Measurements from ENCODE around the gene XPNPEP1.

Gene XPNPEP1

GRCh38 chr10:109852475-109853037, 70.8 kb downstream of the XPNPEP1 start:
- H3K14ac ChIP-seq (ENCODE audit: low read length), result no peak overlapping the region
- H3K4ac ChIP-seq (ENCODE audit: low read length), result no peak overlapping the region
- no peak overlapping the region for H2BK15ac ChIP-seq (ENCODE audit: low read length)
- H3K27ac ChIP-seq (replicated peaks; ENCODE audit: low read length), result no peak overlapping the region
- H3K36me3 ChIP-seq (replicated peaks in 1 of 2; ENCODE audit: control insufficient read depth in 2 of 2, insufficient read depth in 2 of 2, low read length in 2 of 2), result no peaks in the 10 kb centered on the region
- H3K9ac ChIP-seq (ENCODE audit: low read depth, low read length, poor library complexity), result no peak overlapping the region
- H3K23ac ChIP-seq (ENCODE audit: low read depth, low read length, poor library complexity), result no peak overlapping the region
- H3K9me3 ChIP-seq (replicated peaks in 1 of 2; ENCODE audit: control insufficient read depth in 2 of 2, insufficient read depth in 1 of 2, low read depth in 1 of 2, low read length in 2 of 2), result no peaks in the 10 kb centered on the region
- no peak overlapping the region for H4K91ac ChIP-seq (ENCODE audit: low read depth, low read length, poor library complexity)
- DNase-seq (ENCODE audit: low spot score), result peak; percentile 79
- no peak overlapping the region for H2BK5ac ChIP-seq (ENCODE audit: low read length)
- H2AFZ ChIP-seq (ENCODE audit: low read length), result peak overlapping the region; percentile 32
- H2BK120ac ChIP-seq (ENCODE audit: low read depth, low read length), result no peak overlapping the region
- no peak overlapping the region for H3K4me3 ChIP-seq (ENCODE audit: low read length in 2 of 2)
- H3K27me3 ChIP-seq (ENCODE audit: control insufficient read depth in 3 of 3, insufficient read depth in 3 of 3, low read depth in 1 of 3, low read length in 3 of 3), result no peaks in the 10 kb centered on the region
- no peaks in the 10 kb centered on the region for H3K79me1 ChIP-seq (ENCODE audit: low read depth, low read length)
- H3K4me1 ChIP-seq (ENCODE audit: control insufficient read depth in 2 of 2, insufficient read depth in 1 of 2, low read depth in 1 of 2, low read length in 2 of 2), result no peaks in the 10 kb centered on the region
- H4K8ac ChIP-seq (ENCODE audit: low read depth, low read length), result no peak overlapping the region
- H3K18ac ChIP-seq (ENCODE audit: low read length), result no peak overlapping the region
- H2AK5ac ChIP-seq (ENCODE audit: low read depth, low read length), result no peak overlapping the region
- H3K4me2 ChIP-seq (ENCODE audit: insufficient read depth, low read length, poor library complexity, severe bottlenecking), result no peak overlapping the region
- H2BK12ac ChIP-seq (ENCODE audit: low read length), result no peak overlapping the region
- WGBS, 2 donors (ENCODE audit: extremely low coverage in 2 of 2, insufficient read length in 2 of 2, insufficient replicate concordance in 1 of 2), result no CpG with 5 or more reads among the region's 13 CpGs

GRCh38 chr10:109851616-109852474, 71.5 kb downstream of the XPNPEP1 start:
- Histone ChIP-seq H3K36me3 (replicated peaks in 1 of 2; ENCODE audit: control insufficient read depth in 2 of 2, insufficient read depth in 2 of 2, low read length in 2 of 2) (no peaks in the 10 kb centered on the region), H3K4me1 (ENCODE audit: control insufficient read depth in 2 of 2, insufficient read depth in 1 of 2, low read depth in 1 of 2, low read length in 2 of 2) (peaks cover 0 to 2% of the 10 kb centered on the region in 2 donors), H3K9me3 (replicated peaks in 1 of 2; ENCODE audit: control insufficient read depth in 2 of 2, insufficient read depth in 1 of 2, low read depth in 1 of 2, low read length in 2 of 2) (no peaks in the 10 kb centered on the region), H3K18ac (ENCODE audit: low read length) (no peak overlapping the region), H3K4me2 (ENCODE audit: insufficient read depth, low read length, poor library complexity, severe bottlenecking) (no peak overlapping the region), H2BK120ac (ENCODE audit: low read depth, low read length) (no peak overlapping the region), H3K27ac (replicated peaks; ENCODE audit: low read length) (no peak overlapping the region), H3K79me1 (ENCODE audit: low read depth, low read length) (no peaks in the 10 kb centered on the region), H3K4ac (ENCODE audit: low read length) (no peak overlapping the region), H2AK5ac (ENCODE audit: low read depth, low read length) (no peak overlapping the region), H4K8ac (ENCODE audit: low read depth, low read length) (no peak overlapping the region), H2BK5ac (ENCODE audit: low read length) (no peak overlapping the region), H3K27me3 (ENCODE audit: control insufficient read depth in 3 of 3, insufficient read depth in 3 of 3, low read depth in 1 of 3, low read length in 3 of 3) (peaks cover 0 to 3% (median 0%) of the 10 kb centered on the region in 3 experiments), H2BK15ac (ENCODE audit: low read length) (no peak overlapping the region), H3K9ac (ENCODE audit: low read depth, low read length, poor library complexity) (no peak overlapping the region), H3K23ac (ENCODE audit: low read depth, low read length, poor library complexity) (no peak overlapping the region), H4K91ac (ENCODE audit: low read depth, low read length, poor library complexity) (no peak overlapping the region), H3K4me3 (ENCODE audit: low read length in 2 of 2) (no peak overlapping the region), H2AFZ (ENCODE audit: low read length) (no peak overlapping the region), H2BK12ac (ENCODE audit: low read length) (no peak overlapping the region), H3K14ac (ENCODE audit: low read length) (no peak overlapping the region)
- DNase-seq (ENCODE audit: low spot score), result no peak
- no CpG with 5 or more reads among the region's 10 CpGs for WGBS, 2 donors (ENCODE audit: extremely low coverage in 2 of 2, insufficient read length in 2 of 2, insufficient replicate concordance in 1 of 2)

GRCh38 chr10:109846832-109847231, 76.5 kb downstream of the XPNPEP1 start:
- Histone ChIP-seq H3K9ac (ENCODE audit: low read depth, low read length, poor library complexity) (no peak overlapping the region), H2AK5ac (ENCODE audit: low read depth, low read length) (no peak overlapping the region), H2BK15ac (ENCODE audit: low read length) (no peak overlapping the region), H4K8ac (ENCODE audit: low read depth, low read length) (no peak overlapping the region), H3K27ac (replicated peaks; ENCODE audit: low read length) (no peak overlapping the region), H3K4me1 (ENCODE audit: control insufficient read depth in 2 of 2, insufficient read depth in 1 of 2, low read depth in 1 of 2, low read length in 2 of 2) (peaks cover 0 to 5% of the 10 kb centered on the region in 2 donors), H2AFZ (ENCODE audit: low read length) (no peak overlapping the region), H3K9me3 (replicated peaks in 1 of 2; ENCODE audit: control insufficient read depth in 2 of 2, insufficient read depth in 1 of 2, low read depth in 1 of 2, low read length in 2 of 2) (no peaks in the 10 kb centered on the region), H3K4me2 (ENCODE audit: insufficient read depth, low read length, poor library complexity, severe bottlenecking) (no peak overlapping the region), H2BK120ac (ENCODE audit: low read depth, low read length) (peak overlapping the region; percentile 30), H3K23ac (ENCODE audit: low read depth, low read length, poor library complexity) (no peak overlapping the region), H2BK5ac (ENCODE audit: low read length) (no peak overlapping the region), H3K4me3 (ENCODE audit: low read length in 2 of 2) (no peak overlapping the region), H3K14ac (ENCODE audit: low read length) (no peak overlapping the region), H3K36me3 (replicated peaks in 1 of 2; ENCODE audit: control insufficient read depth in 2 of 2, insufficient read depth in 2 of 2, low read length in 2 of 2) (no peaks in the 10 kb centered on the region), H3K79me1 (ENCODE audit: low read depth, low read length) (no peaks in the 10 kb centered on the region), H4K91ac (ENCODE audit: low read depth, low read length, poor library complexity) (no peak overlapping the region), H3K18ac (ENCODE audit: low read length) (no peak overlapping the region), H3K4ac (ENCODE audit: low read length) (no peak overlapping the region), H3K27me3 (ENCODE audit: control insufficient read depth in 3 of 3, insufficient read depth in 3 of 3, low read depth in 1 of 3, low read length in 3 of 3) (peaks cover 0 to 17% (median 0%) of the 10 kb centered on the region in 3 experiments), H2BK12ac (ENCODE audit: low read length) (no peak overlapping the region)
- WGBS, 2 donors (ENCODE audit: extremely low coverage in 2 of 2, insufficient read length in 2 of 2, insufficient replicate concordance in 1 of 2), result no CpG with 5 or more reads among the region's 3 CpGs
- DNase-seq (ENCODE audit: low spot score), result no peak

- Histone ChIP-seq H3K4me1 (ENCODE audit: control insufficient read depth in 2 of 2, insufficient read depth in 1 of 2, low read depth in 1 of 2, low read length in 2 of 2) (peaks cover 0 to 5% of the 10 kb centered on the region in 2 donors), H2BK120ac (ENCODE audit: low read depth, low read length) (no peak overlapping the region), H3K14ac (ENCODE audit: low read length) (no peak overlapping the region), H3K27me3 (ENCODE audit: control insufficient read depth in 3 of 3, insufficient read depth in 3 of 3, low read depth in 1 of 3, low read length in 3 of 3) (peaks cover 0 to 17% (median 0%) of the 10 kb centered on the region in 3 experiments), H3K79me1 (ENCODE audit: low read depth, low read length) (no peaks in the 10 kb centered on the region), H2AFZ (ENCODE audit: low read length) (no peak overlapping the region), H3K9me3 (replicated peaks in 1 of 2; ENCODE audit: control insufficient read depth in 2 of 2, insufficient read depth in 1 of 2, low read depth in 1 of 2, low read length in 2 of 2) (no peaks in the 10 kb centered on the region), H3K23ac (ENCODE audit: low read depth, low read length, poor library complexity) (no peak overlapping the region), H2BK15ac (ENCODE audit: low read length) (no peak overlapping the region), H3K27ac (replicated peaks; ENCODE audit: low read length) (no peak overlapping the region), H2BK12ac (ENCODE audit: low read length) (no peak overlapping the region), H4K91ac (ENCODE audit: low read depth, low read length, poor library complexity) (no peak overlapping the region), H4K8ac (ENCODE audit: low read depth, low read length) (no peak overlapping the region), H3K4ac (ENCODE audit: low read length) (no peak overlapping the region), H3K4me3 (ENCODE audit: low read length in 2 of 2) (no peak overlapping the region), H3K18ac (ENCODE audit: low read length) (no peak overlapping the region), H3K9ac (ENCODE audit: low read depth, low read length, poor library complexity) (no peak overlapping the region), H2BK5ac (ENCODE audit: low read length) (no peak overlapping the region), H3K36me3 (replicated peaks in 1 of 2; ENCODE audit: control insufficient read depth in 2 of 2, insufficient read depth in 2 of 2, low read length in 2 of 2) (no peaks in the 10 kb centered on the region), H2AK5ac (ENCODE audit: low read depth, low read length) (no peak overlapping the region), H3K4me2 (ENCODE audit: insufficient read depth, low read length, poor library complexity, severe bottlenecking) (no peak overlapping the region)
- DNase-seq (ENCODE audit: low spot score), result no peak
- WGBS, 2 donors (ENCODE audit: extremely low coverage in 2 of 2, insufficient read length in 2 of 2, insufficient replicate concordance in 1 of 2), result no CpG with 5 or more reads among the region's 5 CpGs
These were observed 78.0 kb downstream of the XPNPEP1 start for GRCh38 chr10:109845308-109845707.
